HG03558 (cell line): ENCODE data around the gene COPE.

Source experiments
- ATAC-seq: cut with Tn5 transposase; IDR thresholded peaks from one replicate; pipeline ENCODE4 v1.9.1; 2021; ENCODE audit warnings: moderate number of reproducible peaks; ENCODE audit not compliant: unreplicated experiment; ENCODE audit errors: extremely low read depth

The COPE gene

DNA sequence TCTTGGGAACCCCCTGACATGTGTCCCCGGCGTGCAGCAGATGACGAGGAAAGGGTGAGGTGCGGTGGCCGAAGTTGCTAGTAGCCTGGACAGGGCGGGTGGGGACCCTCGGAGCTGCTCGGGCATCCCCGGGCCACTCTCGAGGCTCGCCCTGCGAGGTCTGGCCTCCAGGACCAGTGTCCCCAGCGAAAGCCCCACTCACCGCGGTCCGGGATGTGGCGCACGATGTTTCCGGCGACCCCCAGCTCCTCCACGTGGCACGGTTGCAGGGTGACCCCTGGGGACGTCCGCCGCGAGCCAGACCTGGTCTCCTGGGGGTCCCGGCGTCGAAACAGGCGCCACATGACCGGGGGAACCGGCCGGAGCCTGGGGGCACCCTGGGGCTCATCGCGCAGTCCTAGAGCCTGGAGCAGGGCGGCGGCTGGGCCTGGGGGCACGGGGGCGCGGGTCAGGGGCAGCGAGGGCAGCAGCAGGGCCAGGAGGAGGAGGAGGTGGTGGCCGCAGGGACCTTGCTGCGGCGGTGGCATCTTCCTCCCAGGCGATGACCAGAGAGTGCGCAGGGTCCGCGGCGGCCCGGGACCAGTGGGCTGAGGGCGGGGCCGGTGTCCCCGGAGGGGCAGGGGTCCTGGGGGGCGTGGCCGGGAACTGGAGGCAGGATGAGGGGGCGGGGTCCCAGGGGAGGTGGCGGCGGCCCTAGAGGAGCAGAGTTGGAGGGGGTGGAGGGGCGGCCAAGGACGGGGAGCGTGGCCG is 49.2 kb downstream of the COPE start:
- ATAC-seq: no peak

DNA sequence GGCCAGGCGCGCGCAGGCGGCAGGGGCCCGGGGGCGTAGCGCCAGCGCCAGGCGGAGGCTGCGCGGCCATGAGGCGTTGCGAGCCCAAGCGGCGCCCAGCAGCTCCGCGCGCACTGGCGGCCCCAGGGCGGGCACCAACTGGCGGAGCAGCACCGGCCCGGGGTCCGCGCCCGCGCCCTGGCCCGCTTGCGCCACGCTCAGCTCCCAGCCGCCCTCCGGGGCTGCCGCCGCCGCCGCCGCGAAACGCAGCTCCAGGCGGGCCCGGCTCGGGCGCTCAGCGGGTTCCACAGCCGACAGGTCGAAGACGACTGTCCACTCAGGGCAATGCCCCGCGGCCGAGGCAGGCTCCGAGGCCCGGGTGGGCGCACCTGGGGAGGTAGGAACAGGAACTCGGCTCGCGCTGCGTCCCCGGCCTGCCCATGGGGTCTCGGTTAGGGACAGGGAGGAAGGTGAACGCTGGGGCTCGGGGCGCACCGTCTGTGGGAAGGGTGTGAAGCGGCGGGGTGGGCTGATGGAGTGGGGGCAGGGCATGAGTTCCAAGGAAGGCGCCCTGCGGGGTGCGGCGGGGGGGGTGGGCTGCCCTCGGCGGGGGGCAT is 50.1 kb downstream of the COPE start:
- ATAC-seq: no peak

DNA sequence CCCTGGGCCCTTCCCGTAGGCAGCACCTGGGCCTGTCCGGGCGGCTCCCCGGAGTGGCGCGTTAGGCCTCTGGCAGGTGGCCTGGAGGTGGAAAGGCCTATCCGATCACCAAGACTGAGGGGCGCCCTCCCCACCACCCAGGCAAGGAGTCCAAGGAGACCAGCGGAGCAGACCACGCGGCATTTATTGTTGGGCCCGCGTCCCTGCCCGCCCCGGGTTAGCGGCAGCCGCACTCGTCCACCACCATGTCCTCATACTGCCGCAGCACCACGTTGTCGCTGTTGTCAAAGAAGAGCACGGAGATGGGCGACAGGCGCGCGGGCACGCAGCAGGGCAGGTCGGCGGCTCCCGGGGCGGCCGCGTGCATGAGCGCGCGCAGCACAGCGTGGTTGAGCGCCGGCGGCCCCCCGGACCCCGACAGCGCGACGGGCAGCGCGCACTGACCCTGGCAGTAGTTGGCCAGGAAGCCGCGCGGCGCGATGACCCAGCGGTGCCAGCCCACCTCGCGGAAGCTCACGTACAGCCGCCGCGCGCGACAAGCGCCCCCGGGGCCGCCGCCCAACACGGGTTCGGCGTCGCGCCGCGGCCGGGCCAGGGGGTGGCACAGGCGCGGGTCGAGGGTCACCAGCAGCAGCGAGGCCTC is 50.7 kb downstream of the COPE start:
- no peak for ATAC-seq

DNA sequence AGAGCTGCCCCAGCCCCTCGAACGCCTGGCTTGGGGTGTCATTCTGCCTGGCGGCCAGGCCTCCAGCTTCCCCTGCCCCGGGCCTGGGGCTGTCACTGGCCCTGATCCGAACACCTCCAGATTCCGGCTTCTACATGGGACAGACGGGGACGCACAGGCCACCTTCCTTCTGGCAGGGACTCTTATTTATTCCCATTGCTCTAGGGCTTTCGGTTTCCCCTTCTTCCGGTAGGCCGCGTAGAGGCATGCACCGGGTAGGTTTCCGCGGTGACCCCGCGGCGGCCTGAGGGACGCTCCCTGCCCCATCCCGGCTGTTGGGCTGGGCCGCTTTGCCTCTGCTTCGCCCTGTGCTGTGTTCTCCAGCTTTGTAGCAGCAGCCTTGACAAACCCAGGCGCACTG is 51.4 kb downstream of the COPE start:
- no peak for ATAC-seq

DNA sequence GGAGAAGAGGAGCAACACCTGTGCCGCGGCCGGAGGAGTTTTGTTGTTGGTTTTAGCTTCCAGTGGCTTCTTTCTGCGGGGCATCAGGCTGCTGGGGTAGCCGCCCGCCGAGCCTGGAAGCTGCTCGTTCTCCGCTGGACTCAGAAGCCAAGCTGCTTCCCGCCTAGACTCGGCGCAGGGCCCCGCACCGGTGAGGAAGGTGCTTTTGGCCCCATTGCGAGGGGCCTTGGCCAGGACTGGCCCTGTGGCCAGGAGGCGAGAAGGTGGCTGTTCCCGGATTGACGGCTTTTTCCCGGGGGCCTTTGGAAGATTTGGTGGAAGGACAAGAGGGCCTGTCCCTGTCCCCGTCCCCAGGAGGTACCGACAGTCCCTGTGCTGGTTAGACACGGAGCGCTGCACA is 52.0 kb downstream of the COPE start:
- ATAC-seq: no peak

DNA sequence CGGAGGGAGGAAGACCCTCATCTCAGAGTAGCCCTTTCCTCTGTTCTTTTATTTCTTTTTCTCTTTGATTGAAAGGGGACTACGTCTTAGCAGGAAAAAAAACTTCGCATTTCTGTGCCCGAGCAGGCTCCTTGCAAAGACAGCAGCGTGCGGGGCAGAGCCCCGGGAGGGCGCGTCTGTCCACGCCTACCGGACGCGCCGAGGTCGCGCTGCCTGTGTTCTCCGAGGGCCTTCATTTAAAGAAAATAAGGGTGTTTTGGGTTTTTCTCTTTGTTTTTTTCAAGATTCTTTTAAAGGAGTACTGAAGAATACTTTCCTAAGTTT is 52.4 kb downstream of the COPE start:
- ATAC-seq: no peak

DNA sequence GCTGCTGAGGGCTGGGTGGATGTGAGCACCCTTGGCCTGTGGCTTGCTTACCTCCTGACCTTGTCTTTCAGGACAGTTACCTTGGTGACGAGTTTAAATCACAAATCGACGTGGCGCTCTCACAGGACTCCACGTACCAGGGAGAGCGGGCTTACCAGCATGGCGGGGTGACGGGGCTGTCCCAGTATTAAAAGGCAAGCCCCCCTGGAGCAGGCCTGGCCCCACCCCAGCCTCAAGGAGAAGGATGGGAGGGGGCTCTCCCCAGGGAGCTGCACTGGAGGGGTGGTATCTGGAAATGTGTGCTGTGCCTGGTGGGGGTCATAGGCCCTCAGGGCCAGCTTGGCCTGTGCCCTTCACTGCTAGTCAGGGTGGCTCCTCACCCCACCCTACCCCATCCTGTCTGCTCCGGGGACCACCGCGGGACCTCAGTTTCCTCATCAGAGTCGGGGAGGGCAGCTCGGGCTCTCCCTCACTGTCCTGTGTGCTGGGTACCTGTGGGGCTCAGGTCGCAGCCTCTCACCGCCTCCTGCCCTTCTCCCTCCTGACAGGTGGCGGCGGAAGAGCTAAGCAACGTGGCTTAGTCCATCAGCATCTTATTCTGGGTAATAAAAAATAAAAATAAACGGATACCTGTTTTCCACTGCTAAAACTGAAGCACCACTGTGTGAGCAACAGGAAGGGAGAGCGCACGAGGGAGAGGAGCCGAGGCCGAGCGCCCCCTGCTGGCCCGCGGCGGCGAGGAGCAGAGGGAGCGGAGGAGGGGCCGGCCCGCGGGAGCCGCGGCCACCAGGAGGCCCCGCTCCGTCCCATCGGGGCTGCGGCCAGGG is 53.0 kb downstream of the COPE start:
- no peak for ATAC-seq

DNA sequence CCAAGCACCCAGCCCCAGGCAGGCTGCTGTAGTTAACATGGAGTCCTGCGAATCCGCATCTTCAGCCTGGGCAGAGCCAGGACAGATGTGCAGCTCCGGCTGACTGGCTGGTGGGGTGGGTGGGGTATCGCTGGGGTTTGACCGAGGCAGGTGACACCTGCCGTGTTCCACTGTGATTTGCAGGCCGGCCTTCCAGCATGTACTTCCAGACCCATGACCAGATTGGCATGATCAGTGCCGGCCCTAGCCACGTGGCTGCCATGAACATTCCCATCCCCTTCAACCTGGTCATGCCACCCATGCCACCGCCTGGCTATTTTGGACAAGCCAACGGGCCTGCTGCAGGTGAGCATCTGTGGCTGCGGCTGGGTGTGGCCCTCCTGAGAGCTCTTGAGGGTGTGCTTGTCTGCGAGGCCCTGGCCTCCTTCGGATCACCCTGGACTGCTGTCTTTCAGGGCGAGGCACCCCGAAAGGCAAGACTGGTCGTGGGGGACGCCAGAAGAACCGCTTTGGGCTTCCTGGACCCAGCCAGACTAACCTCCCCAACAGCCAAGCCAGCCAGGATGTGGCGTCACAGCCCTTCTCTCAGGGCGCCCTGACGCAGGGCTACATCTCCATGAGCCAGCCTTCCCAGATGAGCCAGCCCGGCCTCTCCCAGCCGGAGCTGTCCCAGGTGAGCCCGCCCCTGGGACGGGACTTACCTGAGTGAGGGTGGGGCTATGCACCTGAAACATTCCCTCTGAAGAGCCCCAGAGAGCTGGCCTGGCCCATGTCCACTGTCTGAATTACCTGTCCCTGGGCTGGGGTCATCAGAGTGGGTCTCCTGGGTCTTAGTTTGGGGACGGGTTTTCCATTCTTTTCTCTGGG is 53.8 kb downstream of the COPE start:
- ATAC-seq: no peak

DNA sequence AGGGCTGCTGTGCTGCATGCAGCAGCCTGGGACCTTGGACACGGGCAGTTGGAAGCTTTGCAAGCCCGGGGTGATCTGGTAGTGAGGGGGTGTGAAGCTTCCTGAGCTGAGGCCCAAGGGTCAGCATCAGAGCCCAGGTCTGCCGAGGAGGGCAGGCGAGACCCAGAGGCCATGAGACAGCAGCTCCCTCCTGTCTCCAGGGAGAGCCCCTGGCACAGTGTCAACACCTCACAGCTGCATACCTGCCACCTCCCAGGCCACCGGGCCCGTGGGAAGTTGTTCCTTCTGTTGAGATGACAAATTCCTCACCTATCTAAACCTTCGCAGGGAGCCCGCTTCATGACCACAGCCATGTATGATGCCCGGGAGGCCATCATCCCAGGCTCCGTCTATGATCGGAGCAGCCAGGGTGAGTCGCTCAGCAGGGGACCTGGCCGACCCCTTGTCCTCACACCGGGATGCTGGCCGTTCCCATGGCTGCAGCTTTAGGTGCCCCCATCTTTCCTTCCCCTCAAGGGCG is 55.3 kb downstream of the COPE start:
- ATAC-seq: no peak

DNA sequence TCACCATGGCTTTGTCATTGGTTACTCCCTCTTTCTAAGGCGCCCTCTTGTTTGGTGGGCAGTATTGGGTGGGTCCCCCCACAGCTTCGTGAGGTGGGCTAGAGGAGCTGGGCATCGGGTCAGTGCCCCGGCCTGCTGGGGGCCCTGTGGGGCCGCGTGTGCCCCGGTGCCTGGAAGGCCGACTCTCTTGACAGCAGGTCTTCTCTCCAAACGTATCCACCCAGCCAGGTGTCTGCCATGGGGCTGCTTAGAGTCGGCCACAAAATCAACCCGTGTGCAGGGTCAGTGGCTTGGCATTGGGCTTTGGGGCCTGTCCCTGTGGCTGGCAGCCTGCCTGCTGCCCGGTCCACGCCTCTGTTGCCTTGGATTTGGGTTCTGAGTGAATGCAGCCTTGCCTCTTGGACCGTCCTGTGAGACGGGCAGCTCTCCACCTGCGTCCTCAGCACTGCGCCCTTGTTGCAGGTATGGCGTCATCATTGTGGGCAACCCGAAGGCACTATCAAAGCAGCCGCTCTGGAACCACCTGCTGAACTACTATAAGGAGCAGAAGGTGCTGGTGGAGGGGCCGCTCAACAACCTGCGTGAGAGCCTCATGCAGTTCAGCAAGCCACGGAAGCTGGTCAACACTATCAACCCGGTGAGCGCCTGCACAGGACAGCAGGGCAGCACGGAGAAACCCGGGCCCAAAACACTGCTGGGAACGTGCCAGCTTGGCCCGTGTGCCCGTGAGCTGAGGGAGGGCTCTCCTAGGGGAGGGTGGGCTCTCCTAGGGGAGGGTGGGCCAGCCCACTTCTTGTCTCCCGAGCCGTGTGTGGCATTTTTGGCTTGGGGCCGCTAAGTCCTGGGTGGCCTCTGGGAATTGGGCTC is 56.0 kb downstream of the COPE start:
- no peak for ATAC-seq

DNA sequence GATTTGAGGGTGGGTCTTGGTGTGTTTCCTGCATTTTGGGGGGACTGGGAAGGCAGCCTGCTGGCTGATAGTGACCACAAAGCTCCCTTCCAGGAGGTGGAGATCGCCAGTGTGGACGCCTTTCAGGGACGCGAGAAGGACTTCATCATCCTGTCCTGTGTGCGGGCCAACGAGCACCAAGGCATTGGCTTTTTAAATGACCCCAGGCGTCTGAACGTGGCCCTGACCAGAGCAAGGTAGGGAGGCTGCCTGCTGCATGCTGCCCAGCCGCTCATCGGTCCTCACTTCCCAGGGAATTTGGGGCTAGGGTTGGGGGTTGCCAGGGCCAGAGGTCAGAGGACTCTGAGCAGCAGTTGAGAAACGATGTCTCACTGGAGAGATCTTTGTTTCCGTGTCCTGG is 57.3 kb downstream of the COPE start:
- ATAC-seq: no peak

DNA sequence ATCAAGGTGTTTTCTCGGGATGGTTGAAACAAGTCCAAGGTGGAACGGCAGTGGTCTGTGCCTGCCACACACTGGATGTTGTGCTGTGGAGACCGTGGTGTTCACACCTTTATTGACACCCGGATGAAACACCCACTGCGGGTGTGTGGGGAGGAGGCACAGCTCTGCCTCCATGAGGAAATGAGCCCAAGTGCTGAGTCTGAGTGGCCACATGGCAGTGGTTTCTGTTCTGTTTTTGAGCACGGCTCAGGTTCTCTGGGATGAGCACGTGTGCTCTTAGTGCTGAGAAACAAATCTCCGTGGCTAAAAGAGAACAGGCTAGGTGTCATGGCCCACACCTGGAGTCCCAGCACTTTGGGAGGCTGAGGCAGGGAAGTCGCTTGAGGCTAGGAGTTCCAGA is 58.0 kb downstream of the COPE start:
- ATAC-seq: no peak

DNA sequence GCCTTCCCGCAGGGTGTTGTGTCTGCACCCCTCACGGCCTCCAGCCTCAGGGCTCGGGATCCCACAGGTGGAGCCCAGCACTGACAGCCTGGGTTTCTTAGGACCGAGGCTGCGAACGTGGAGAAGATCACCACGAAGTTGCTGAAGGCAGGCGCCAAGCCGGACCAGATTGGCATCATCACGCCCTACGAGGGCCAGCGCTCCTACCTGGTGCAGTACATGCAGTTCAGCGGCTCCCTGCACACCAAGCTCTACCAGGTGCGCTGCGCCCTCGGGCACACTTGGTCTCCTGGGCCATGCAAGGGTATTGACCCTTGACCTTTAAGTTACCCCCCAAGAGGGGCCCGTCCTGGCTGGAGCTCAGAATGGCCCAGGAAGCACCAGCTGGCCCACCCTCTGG is 58.5 kb downstream of the COPE start:
- ATAC-seq: no peak

DNA sequence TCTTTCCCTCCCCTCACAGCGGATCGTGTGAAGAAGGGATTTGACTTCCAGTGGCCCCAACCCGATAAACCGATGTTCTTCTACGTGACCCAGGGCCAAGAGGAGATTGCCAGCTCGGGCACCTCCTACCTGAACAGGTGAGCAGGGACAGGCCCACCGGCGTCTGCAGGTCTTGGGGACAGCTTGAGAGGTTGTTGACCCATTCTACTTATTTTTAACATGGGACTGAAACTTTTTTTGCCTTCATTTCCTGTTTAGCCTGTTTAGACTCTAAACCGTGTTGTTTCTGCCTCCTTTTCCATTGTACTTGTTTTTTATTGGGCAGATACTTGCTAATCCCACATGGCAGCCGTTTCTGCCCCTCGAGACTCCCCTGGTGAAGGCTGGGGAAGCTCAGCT is 58.9 kb downstream of the COPE start:
- ATAC-seq: no peak

DNA sequence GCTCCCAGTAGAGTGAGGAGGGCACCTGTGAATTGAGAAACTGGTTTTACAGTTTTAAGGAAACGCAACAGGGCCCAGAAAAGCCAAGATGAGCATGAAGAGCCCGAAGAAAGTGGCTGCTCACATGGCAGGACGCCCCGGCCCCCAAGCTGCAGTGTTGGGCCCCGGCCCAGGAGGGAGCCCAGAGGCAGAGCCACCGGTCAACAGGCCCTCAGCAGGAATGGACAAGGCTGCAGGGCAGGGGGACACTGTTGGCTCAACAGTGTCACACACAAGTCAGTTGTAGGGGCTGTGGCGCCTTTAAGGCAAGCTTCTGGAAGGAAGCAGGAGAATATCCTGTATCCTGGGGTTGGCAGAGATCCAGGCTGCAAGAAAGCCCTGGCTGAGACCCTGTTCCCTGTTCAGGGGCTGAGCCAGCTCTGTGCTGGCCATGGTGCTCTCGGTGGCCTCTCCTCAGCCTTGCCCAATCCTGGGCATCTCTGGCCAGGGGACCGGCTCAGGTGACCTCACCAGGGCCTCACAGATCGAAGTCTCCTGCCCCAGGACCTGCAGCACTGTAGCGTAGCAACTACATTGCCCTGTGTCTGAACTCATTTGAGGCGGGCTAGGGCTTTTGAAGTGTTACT is 59.4 kb downstream of the COPE start:
- no peak for ATAC-seq

DNA sequence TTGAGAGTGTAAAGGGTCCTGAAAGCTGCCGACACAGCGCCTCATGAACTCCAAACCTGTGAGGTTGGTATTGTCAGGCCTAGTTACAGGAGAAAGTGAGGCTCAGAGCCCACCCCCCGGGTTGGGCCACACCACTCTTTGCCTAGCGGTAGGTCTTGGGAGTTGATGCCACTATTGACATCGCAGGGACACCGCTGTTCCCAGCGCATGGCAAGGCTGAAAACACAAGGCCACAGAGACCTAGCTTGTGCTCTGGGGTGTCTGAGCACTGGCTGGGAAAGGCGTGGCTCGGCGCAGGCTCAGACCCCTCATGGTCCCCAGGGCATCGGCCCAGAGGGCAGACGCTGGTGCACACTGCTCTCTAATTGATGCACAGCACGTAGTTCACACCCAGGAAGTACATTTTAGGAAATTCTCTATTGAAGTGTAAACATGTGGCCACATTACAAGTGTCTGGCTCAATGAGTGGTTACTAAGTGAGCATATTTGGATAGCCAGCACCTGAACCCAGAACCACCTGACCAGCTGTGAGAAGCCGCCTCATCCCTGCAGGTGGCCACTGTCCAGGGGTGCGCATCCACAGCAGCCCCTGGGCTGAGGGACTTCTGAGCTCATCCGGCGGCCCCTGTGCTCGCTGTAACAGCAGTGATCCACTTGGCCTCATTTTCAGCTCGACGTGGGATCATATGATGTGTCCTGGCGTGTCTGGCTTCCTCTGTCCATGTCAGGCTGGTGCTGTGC is 60.1 kb downstream of the COPE start:
- ATAC-seq: no peak

DNA sequence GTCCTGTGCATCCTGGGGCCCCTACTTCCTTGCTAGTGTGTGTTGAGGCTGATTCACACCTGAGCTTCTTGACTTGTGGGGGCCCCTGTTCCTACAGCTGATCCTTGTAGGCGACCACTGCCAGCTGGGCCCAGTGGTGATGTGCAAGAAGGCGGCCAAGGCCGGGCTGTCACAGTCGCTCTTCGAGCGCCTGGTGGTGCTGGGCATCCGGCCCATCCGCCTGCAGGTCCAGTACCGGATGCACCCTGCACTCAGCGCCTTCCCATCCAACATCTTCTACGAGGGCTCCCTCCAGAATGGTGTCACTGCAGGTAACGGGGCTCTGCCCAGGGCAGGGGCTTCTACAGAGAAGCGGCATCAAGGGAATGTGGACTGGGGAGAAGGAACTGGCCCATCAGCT is 62.0 kb downstream of the COPE start:
- ATAC-seq: no peak
